HepG2 (cell line): ENCODE data around the gene MAN1C1. TPM values are rescaled to one million over a fixed set of nuclear protein-coding genes. Genes with fewer than 3 reads are reported as not detected.

Source experiments
- ATAC-seq: fragments of 200-7000 bp; cut with Tn5 transposase; 3 replicates; pipeline ENCODE4 v1.9.1; 2020; ENCODE audit warnings: mild to moderate bottlenecking, moderate library complexity
- BruUV-seq: library from RNA; stranded (reverse); fragments of 400-500 nt; replicated peaks from 2 replicates; lab custom pipeline; 2021; lab: Mats Ljungman, UMichigan
- CTCF ChIA-PET: fragments of 300-600 bp; formaldehyde crosslinking; extraction: SDS; loops from one replicate; lab custom pipeline; 2021; ENCODE audit warnings: low total read pairs, inconsistent platforms, low intra/inter-chr PET ratio; lab: Yijun Ruan, JAX
- POLR2A ChIA-PET: fragments of 350-600 bp; sonication (Branson Sonifier 250); formaldehyde crosslinking; loops from one replicate; lab custom pipeline; 2020; ENCODE audit warnings: antibody characterized with exemption, inconsistent platforms; lab: Yijun Ruan, JAX
- DNase-seq: peaks from one replicate; pipeline ENCODE4 v3.0.0-alpha.2; 2015; ENCODE audit warnings: low spot score
- FAIRE-seq: peaks from 3 replicates; lab custom pipeline; 2011; peaks lifted over from hg19 to GRCh38; lab: Jason Lieb, UNC
- H2AFZ ChIP-seq: one replicate; pipeline ENCODE4 v1.6.1; 2011; ENCODE audit warnings: low read length, inconsistent platforms
- H3K27ac ChIP-seq: fragments of 300-600 bp; 3 replicates; pipeline ENCODE4 v1.8.0; 2011; ENCODE audit warnings: mixed run types, mild to moderate bottlenecking, mixed read lengths, low read length, inconsistent platforms; ENCODE audit not compliant: insufficient read depth; ENCODE audit errors: extremely low read length
- H3K27me3 ChIP-seq, 2 experiments: fragments of 200-600 bp in 1 of 2; 2 replicates in 1 of 2; 3 replicates in 1 of 2; pipeline versions ENCODE4 v1.6.0 to v1.8.0; 2011; ENCODE audit warnings: low read length in 2 of 2, mild to moderate bottlenecking in 2 of 2, moderate library complexity in 2 of 2, inconsistent platforms in 1 of 2; ENCODE audit not compliant: insufficient read depth in 2 of 2, control insufficient read depth in 1 of 2
- H3K36me3 ChIP-seq, 2 experiments: fragments of 200-600 bp in 1 of 2; replicated peaks in 1 of 2; 2 replicates in 1 of 2; 3 replicates in 1 of 2; pipeline versions ENCODE4 v1.5.1 to v1.8.0; 2011; ENCODE audit warnings: low read length in 2 of 2, inconsistent platforms in 1 of 2; ENCODE audit not compliant: insufficient read depth in 2 of 2, control insufficient read depth in 1 of 2
- H3K4me1 ChIP-seq: 2 replicates; pipeline ENCODE4 v1.5.1; 2012; ENCODE audit warnings: low read length, inconsistent platforms; ENCODE audit not compliant: insufficient read depth
- H3K4me2 ChIP-seq: 2 replicates; pipeline ENCODE4 v1.6.0; 2011; ENCODE audit warnings: low read depth, low read length, inconsistent platforms
- H3K4me3 ChIP-seq, 3 experiments: fragments of 200-600 bp in 1 of 3; sonication (generic), shearing (Covaris generic) in 1 of 3; replicated peaks in 1 of 3; 2 replicates each; pipeline ENCODE4 v1.5.1; 2011 to 2016; ENCODE audit warnings: low read length in 3 of 3, inconsistent platforms in 2 of 3, low read depth in 2 of 3, mild to moderate bottlenecking in 2 of 3, control low read depth in 1 of 3, mixed read lengths in 1 of 3; ENCODE audit not compliant: insufficient read depth in 1 of 3
- H3K79me2 ChIP-seq: one replicate; pipeline ENCODE4 v1.6.1; 2011; ENCODE audit warnings: low read length, inconsistent platforms; ENCODE audit not compliant: insufficient read depth
- H3K9ac ChIP-seq: 2 replicates; pipeline ENCODE4 v1.6.0; 2011; ENCODE audit warnings: mild to moderate bottlenecking, low read depth, low read length, inconsistent platforms; ENCODE audit not compliant: insufficient read depth
- H3K9me3 ChIP-seq: 2 replicates; pipeline ENCODE4 v1.5.1; 2012; ENCODE audit warnings: mild to moderate bottlenecking, low read length
- H4K20me1 ChIP-seq: 2 replicates; pipeline ENCODE4 v1.6.0; 2011; ENCODE audit warnings: inconsistent platforms, mild to moderate bottlenecking, low read length, moderate library complexity; ENCODE audit not compliant: insufficient read depth
- BORCS8-MEF2B ChIP-seq: sonication (generic); formaldehyde crosslinking; IDR thresholded peaks from 2 replicates; pipeline ENCODE4 v1.8.0; 2022; ENCODE audit warnings: mild to moderate bottlenecking, missing genetic modification reagents
- FOSL2 ChIP-seq: sonication (generic); formaldehyde crosslinking; IDR thresholded peaks from 2 replicates; pipeline ENCODE4 v1.4.0; 2020; ENCODE audit warnings: missing genetic modification reagents
- GABPA ChIP-seq, 2 experiments: IDR thresholded peaks; 2 replicates each; pipeline ENCODE4 v1.6.1; 2011 to 2016; ENCODE audit warnings: low read depth in 2 of 2, low read length in 1 of 2, missing biosample characterization in 1 of 2, missing genetic modification characterization in 1 of 2
- GFI1 ChIP-seq: sonication (generic); formaldehyde crosslinking; IDR thresholded peaks from 2 replicates; pipeline ENCODE4 v1.5.0; 2020; ENCODE audit warnings: missing genetic modification reagents, mild to moderate bottlenecking, borderline replicate concordance
- HOXA3 ChIP-seq: sonication (generic); formaldehyde crosslinking; IDR thresholded peaks from 2 replicates; pipeline ENCODE4 v1.5.0; 2020; ENCODE audit warnings: missing genetic modification reagents
- PAX8 ChIP-seq: sonication (generic); formaldehyde crosslinking; IDR thresholded peaks from 2 replicates; pipeline ENCODE4 v1.8.0; 2022; ENCODE audit warnings: mild to moderate bottlenecking, missing genetic modification reagents, borderline replicate concordance
- SP5 ChIP-seq: IDR thresholded peaks from 2 replicates; pipeline ENCODE4 v1.6.1; 2016; ENCODE audit warnings: low read depth, borderline replicate concordance
- ZBTB38 ChIP-seq: sonication (generic); formaldehyde crosslinking; IDR thresholded peaks from 2 replicates; pipeline ENCODE4 v1.5.1; 2020; ENCODE audit warnings: mild to moderate bottlenecking, missing genetic modification reagents
- ZC3H4 ChIP-seq: sonication (generic); formaldehyde crosslinking; IDR thresholded peaks from 2 replicates; pipeline ENCODE4 v1.4.0; 2020; ENCODE audit warnings: missing genetic modification reagents, borderline replicate concordance
- ZFX ChIP-seq: sonication (generic); formaldehyde crosslinking; IDR thresholded peaks from 2 replicates; pipeline ENCODE4 v1.4.0; 2020; ENCODE audit warnings: mild to moderate bottlenecking, low read depth, missing genetic modification reagents, moderate library complexity
- ZNF3 ChIP-seq: IDR thresholded peaks from 2 replicates; pipeline ENCODE4 v1.7.0; 2017; ENCODE audit warnings: inconsistent platforms
- ZNF318 ChIP-seq: sonication (generic); formaldehyde crosslinking; IDR thresholded peaks from 2 replicates; pipeline ENCODE4 v1.4.0; 2020; ENCODE audit warnings: mild to moderate bottlenecking, missing genetic modification reagents
- ZNF432 ChIP-seq: sonication (generic); formaldehyde crosslinking; IDR thresholded peaks from 2 replicates; pipeline ENCODE4 v1.5.0; 2020; ENCODE audit warnings: missing genetic modification reagents, mild to moderate bottlenecking, borderline replicate concordance
- ZNF564 ChIP-seq: sonication (generic); formaldehyde crosslinking; IDR thresholded peaks from 2 replicates; pipeline ENCODE4 v1.8.1; 2023; ENCODE audit warnings: mild to moderate bottlenecking, missing genetic modification reagents
- WGBS: methylation state at CpG from one replicate; pipeline ENCODE4 v1.1.6; 2017; ENCODE audit warnings: low lambda C conversion rate; 5-methylcytosine and 5-hydroxymethylcytosine counted together
- in situ Hi-C: cut with HindIII; loops from 2 replicates; pipeline ENCODE4 v1.10.0; 2017; ENCODE audit warnings: low pct_unique_long_range_greater_than_20kb; ENCODE audit not compliant: extremely low pct_ligation_motif_present
- intact Hi-C: fragments of 100-400 bp; cut with micrococcal nuclease; formaldehyde crosslinking; loops from one replicate; pipeline ENCODE4 v1.10.0; 2022; ENCODE audit not compliant: unreplicated experiment
- polyA plus RNA-seq, 8 experiments: library from polyadenylated mRNA; depleted of rRNA in 3 of 8; stranded (reverse) in 7 of 8; unstranded in 1 of 8; fragments of >200 nt; fragmentation: Illumina TruSeq in 4 of 8; extraction: Trizol in 4 of 8; gene quantifications; 2 replicates each; pipeline versions ENCODE4 v1.2.1 to v1.2.3, GENCODE V29; 2011 to 2016; ENCODE audit warnings: low read depth in 4 of 8, missing spikeins in 1 of 8, mixed read lengths in 1 of 8; ENCODE audit not compliant: insufficient read depth in 1 of 8
- total RNA-seq, 5 experiments: library from RNA; depleted of rRNA; stranded (reverse); fragments of >200 nt; fragmentation: Illumina TruSeq; extraction: Trizol; gene quantifications; 2 replicates each; pipeline ENCODE4 v1.2.3, GENCODE V29; 2016; ENCODE audit warnings: low read depth in 1 of 5

MAN1C1 gene
- total and polyA plus RNA-seq, 2 of the 13 experiments (the other 11 are each of a cell fraction or from before 2014, with no cell fraction given) = 0.18 to 0.49 TPM

GRCh38 chr1:25799935-25800702 lies 183.5 kb downstream of the MAN1C1 start, which contains the start of gene SELENON:
TSS of gene SELENON (plus strand) at chr1:25800193. CDS start at chr1:25800231, 38 bp downstream.
- FAIRE-seq = no peak
- Histone ChIP-seq H3K4me1 (peaks cover 26% of the 10 kb centered on the region), H2AFZ (no peak within 1 kb of the TSS), H3K79me2 (no peaks in the 10 kb centered on the region), H3K9ac (peak within 1 kb of the TSS; percentile 69; the same call in 1 of the 2 replicates), H3K4me3 (peak within 1 kb of the TSS; percentile 49 to 76 (median 74)), H4K20me1 (no peaks in the 10 kb centered on the region), H3K4me2 (peak within 1 kb of the TSS; percentile 92), H3K36me3 (no peaks in the 10 kb centered on the region), H3K27me3 (peaks cover 0 to 13% of the 10 kb centered on the region in 2 experiments; a peak in 1 of 5 replicates), H3K9me3 (no peaks in the 10 kb centered on the region), H3K27ac (no peak within 1 kb of the TSS)
- in situ Hi-C loops = loop anchor here (5.0 to 25.0 kb wide), 2 partner anchors 43 to 188 kb away; partner anchors contain the start of gene MAN1C1
- peak; percentile 59 for ATAC-seq
- peak; percentile 20 for DNase-seq
- BruUV-seq = no TSS peak
- 4% methylated on average over 9 of the region's 91 CpGs for WGBS
- intact Hi-C loops = loop anchor here (5.0 kb wide), 2 partner anchors 43 to 183 kb away; partner anchors contain the start of gene MAN1C1
- CTCF ChIA-PET = no interaction called here
- POLR2A ChIA-PET = interaction anchor here (1.0 to 1.1 kb wide), 3 partner anchors 20 to 191 kb away, joined by 3 read pairs; partner anchors contain the start of gene MTFR1L
- 0 out of 2 replicates have a peak, but pooled peaks have one; percentile 25 for TF ChIP-seq ZBTB38 (CRISPR knock-in tag)
- peak; percentile 15; the same call in 1 of the 2 replicates for TF ChIP-seq GABPA (IDR thresholded peaks at IDR 0.05; ENCODE audit: low read depth, low read length)
- TF ChIP-seq GABPA (CRISPR knock-in tag; IDR thresholded peaks at IDR 0.05; ENCODE audit: low read depth) = no peak
- TF ChIP-seq SP5 (CRISPR knock-in tag) = peak; percentile 18; the same call in 1 of the 2 replicates
- TF ChIP-seq ZNF564 (CRISPR knock-in tag) = no peak
- no peak for TF ChIP-seq ZNF318 (CRISPR knock-in tag)
- no peak for TF ChIP-seq ZC3H4 (CRISPR knock-in tag)
- no peak for TF ChIP-seq FOSL2
- TF ChIP-seq ZFX (CRISPR knock-in tag) = peak; percentile 75
- TF ChIP-seq HOXA3 (CRISPR knock-in tag) = peak; percentile 47; the same call in 1 of the 2 replicates
- no peak for TF ChIP-seq BORCS8-MEF2B (CRISPR knock-in tag)
- TF ChIP-seq ZNF3 (CRISPR knock-in tag) = no peak
- no peak for TF ChIP-seq PAX8 (CRISPR knock-in tag)
- TF ChIP-seq GFI1 (CRISPR knock-in tag) = no peak
- no peak for TF ChIP-seq ZNF432 (CRISPR knock-in tag)
